Measurements from ENCODE around the gene ADGRD1. TPM values are rescaled to one million over a fixed set of nuclear protein-coding genes. Genes with fewer than 3 reads are reported as not detected.

ADGRD1 gene
- total RNA-seq, 8 experiments from 2014 or later: 0.67 to 25.2 (median 2.9) TPM

- ATAC-seq (replicated peaks in 6 of 8): no peak
- in situ Hi-C loops (cut with MboI; ENCODE audit: low pct_unique_long_range_greater_than_20kb in 2 of 9, low sequenced_read_pairs in 9 of 9, unreplicated experiment in 9 of 9): no loop called here
- Histone ChIP-seq H3K4me1 (replicated peaks in 1 of 2) (peaks cover 61 to 64% of the 10 kb centered on the region in 2 donors), H3K4me3 (no peak overlapping the region), H3K27ac (no peak overlapping the region)
- whole genome bisulfite sequencing, 10 experiments: 55 to 91% (median 81%) methylated on average over 2 to 24 of the region's 29 CpGs; no CpG with 5 or more reads in 1 of the 10 experiments
Observed at GRCh38 chr12:131028587-131029338, 75.1 kb downstream of the ADGRD1 start.

GRCh38 chr12:131030472-131031328 is 77.0 kb downstream of the ADGRD1 start:
- peaks cover 50% of the 10 kb centered on the region in 2 donors for H3K4me1 ChIP-seq (replicated peaks in 1 of 2)

GRCh38 chr12:131032082-131032750 is 78.5 kb downstream of the ADGRD1 start:
- peak overlapping the region in 1 of 2 donors; percentile 33 for H3K27ac ChIP-seq
- peaks cover 37% of the 10 kb centered on the region in 2 donors for H3K4me1 ChIP-seq (replicated peaks in 1 of 2)
- peak in 5 of 8 experiments; percentile 42 to 63 (median 47) for ATAC-seq (replicated peaks in 6 of 8)
- WGBS, 10 experiments: 50 to 72% (median 62%) methylated on average over 2 to 15 of the region's 28 CpGs; no CpG with 5 or more reads in 5 of the 10 experiments
- in situ Hi-C loops (cut with MboI; ENCODE audit: low pct_unique_long_range_greater_than_20kb in 2 of 9, low sequenced_read_pairs in 9 of 9, unreplicated experiment in 9 of 9): no loop called here
- no peak overlapping the region for H3K4me3 ChIP-seq

More at GRCh38 chr12:131030472-131031328, 77.0 kb downstream of the ADGRD1 start:
- H3K4me3 ChIP-seq: no peak overlapping the region
- peak overlapping the region; percentile 50 to 67 for H3K27ac ChIP-seq
- ATAC-seq (replicated peaks in 6 of 8): peak in 5 of 8 experiments; percentile 88 to 94 (median 93)
- WGBS, 10 experiments: 53 to 100% (median 91%) methylated on average over 3 to 11 of the region's 35 CpGs; no CpG with 5 or more reads in 4 of the 10 experiments
- in situ Hi-C loops (cut with MboI; ENCODE audit: low pct_unique_long_range_greater_than_20kb in 2 of 9, low sequenced_read_pairs in 9 of 9, unreplicated experiment in 9 of 9): no loop called here

- 80 to 100% (median 100%) methylated on average over 1 to 7 of the region's 16 CpGs; no CpG with 5 or more reads in 5 of the 10 experiments for WGBS, 10 experiments
- no peak overlapping the region for H3K4me3 ChIP-seq
- no peak for ATAC-seq (replicated peaks in 6 of 8)
- H3K27ac ChIP-seq: no peak overlapping the region
- H3K4me1 ChIP-seq (replicated peaks in 1 of 2): peaks cover 30 to 32% of the 10 kb centered on the region in 2 donors
- in situ Hi-C loops (cut with MboI; ENCODE audit: low pct_unique_long_range_greater_than_20kb in 2 of 9, low sequenced_read_pairs in 9 of 9, unreplicated experiment in 9 of 9): no loop called here
Observed at GRCh38 chr12:131033486-131033885, 79.8 kb downstream of the ADGRD1 start.

GRCh38 chr12:131033886-131034482 is 80.3 kb downstream of the ADGRD1 start:
- Histone ChIP-seq H3K27ac (no peak overlapping the region), H3K4me3 (no peak overlapping the region), H3K4me1 (replicated peaks in 1 of 2) (peaks cover 35 to 37% of the 10 kb centered on the region in 2 donors)
- no peak for ATAC-seq (replicated peaks in 6 of 8)
- 40 to 100% (median 78%) methylated on average over 1 to 4 of the region's 30 CpGs; no CpG with 5 or more reads in 4 of the 10 experiments for WGBS, 10 experiments
- in situ Hi-C loops (cut with MboI; ENCODE audit: low pct_unique_long_range_greater_than_20kb in 2 of 9, low sequenced_read_pairs in 9 of 9, unreplicated experiment in 9 of 9): no loop called here

- Histone ChIP-seq H3K4me3 (no peak overlapping the region), H3K4me1 (replicated peaks in 1 of 2) (peaks cover 42 to 45% of the 10 kb centered on the region in 2 donors), H3K27ac (peak overlapping the region in 1 of 2 donors; percentile 28)
- 40 to 83% (median 70%) methylated on average over 1 to 3 of the region's 15 CpGs; no CpG with 5 or more reads in 6 of the 10 experiments for WGBS, 10 experiments
- peak in 3 of 8 experiments; percentile 2 to 55 (median 5) for ATAC-seq (replicated peaks in 6 of 8)
- in situ Hi-C loops (cut with MboI; ENCODE audit: low pct_unique_long_range_greater_than_20kb in 2 of 9, low sequenced_read_pairs in 9 of 9, unreplicated experiment in 9 of 9): no loop called here
Observed at GRCh38 chr12:131034631-131035244, 81.0 kb downstream of the ADGRD1 start.

GRCh38 chr12:131035245-131035681 is 81.6 kb downstream of the ADGRD1 start:
- in situ Hi-C loops (cut with MboI; ENCODE audit: low pct_unique_long_range_greater_than_20kb in 2 of 9, low sequenced_read_pairs in 9 of 9, unreplicated experiment in 9 of 9): no loop called here
- peak overlapping the region in 1 of 2 donors; percentile 28 for H3K27ac ChIP-seq
- 43 to 97% (median 70%) methylated on average over 1 to 10 of the region's 18 CpGs; no CpG with 5 or more reads in 3 of the 10 experiments for WGBS, 10 experiments
- peak in 3 of 8 experiments; percentile 7 to 16 (median 15) for ATAC-seq (replicated peaks in 6 of 8)
- H3K4me3 ChIP-seq: no peak overlapping the region
- H3K4me1 ChIP-seq (replicated peaks in 1 of 2): peaks cover 45 to 46% of the 10 kb centered on the region in 2 donors

- in situ Hi-C loops (cut with MboI; ENCODE audit: low pct_unique_long_range_greater_than_20kb in 2 of 9, low sequenced_read_pairs in 9 of 9, unreplicated experiment in 9 of 9): no loop called here
- WGBS, 10 experiments: 80 to 100% (median 90%) methylated on average over 1 to 2 of the region's 11 CpGs; no CpG with 5 or more reads in 6 of the 10 experiments
- Histone ChIP-seq H3K4me3 (no peak overlapping the region), H3K4me1 (replicated peaks in 1 of 2) (peaks cover 36 to 41% of the 10 kb centered on the region in 2 donors), H3K27ac (no peak overlapping the region)
- no peak for ATAC-seq (replicated peaks in 6 of 8)
Observed at GRCh38 chr12:131038159-131038558, 84.5 kb downstream of the ADGRD1 start.

GRCh38 chr12:131038961-131039950 is 85.5 kb downstream of the ADGRD1 start:
- in situ Hi-C loops (cut with MboI; ENCODE audit: low pct_unique_long_range_greater_than_20kb in 2 of 9, low sequenced_read_pairs in 9 of 9, unreplicated experiment in 9 of 9): no loop called here
- H3K4me3 ChIP-seq: no peak overlapping the region
- ATAC-seq (replicated peaks in 6 of 8): peak in 7 of 8 experiments; percentile 39 to 81 (median 52)
- no peak overlapping the region for H3K27ac ChIP-seq
- peaks cover 36 to 41% of the 10 kb centered on the region in 2 donors for H3K4me1 ChIP-seq (replicated peaks in 1 of 2)
- 10 to 71% (median 35%) methylated on average over 2 to 15 of the region's 35 CpGs; no CpG with 5 or more reads in 3 of the 10 experiments for WGBS, 10 experiments

GRCh38 chr12:131040491-131040890 is 86.8 kb downstream of the ADGRD1 start:
- in situ Hi-C loops (cut with MboI; ENCODE audit: low pct_unique_long_range_greater_than_20kb in 2 of 9, low sequenced_read_pairs in 9 of 9, unreplicated experiment in 9 of 9): no loop called here
- Histone ChIP-seq H3K27ac (no peak overlapping the region), H3K4me3 (no peak overlapping the region), H3K4me1 (replicated peaks in 1 of 2) (peaks cover 32 to 35% of the 10 kb centered on the region in 2 donors)
- 0 to 76% (median 31%) methylated on average over 1 to 7 of the region's 11 CpGs; no CpG with 5 or more reads in 6 of the 10 experiments for WGBS, 10 experiments
- peak in 1 of 8 experiments; percentile 9 for ATAC-seq (replicated peaks in 6 of 8)
